HG02678 (cell line): Measurements from ENCODE around the gene FOCAD.
"Not testable (repeated sequence)": the region's sequence is repeated elsewhere in the genome, so short reads cannot be mapped to it uniquely, and the experiment has no call there.

Experiments used
- ATAC-seq: cut with Tn5 transposase; IDR thresholded peaks from one replicate; pipeline ENCODE4 v1.9.1; 2021; ENCODE audit warnings: mild to moderate bottlenecking, moderate library complexity; ENCODE audit not compliant: unreplicated experiment

The FOCAD gene

DNA sequence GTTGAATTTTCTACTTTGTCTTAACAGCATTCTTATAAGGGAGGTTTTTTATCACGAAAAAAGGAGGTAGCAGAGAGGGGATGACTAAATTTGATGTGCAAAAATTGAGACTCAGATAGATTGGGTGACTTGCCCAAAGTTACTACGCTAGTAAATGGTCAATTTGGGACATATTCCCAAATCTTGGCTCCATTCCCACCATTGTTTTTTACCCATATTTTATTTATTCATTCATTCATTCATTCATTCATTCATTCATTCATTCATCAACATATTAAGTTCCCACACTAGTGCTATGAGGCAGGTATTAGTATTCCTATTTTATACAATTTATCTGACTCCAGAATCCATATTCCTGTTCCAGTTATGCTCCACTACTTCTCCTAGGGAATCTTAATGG lies 261.8 kb downstream of the FOCAD start:
- no peak for ATAC-seq

DNA sequence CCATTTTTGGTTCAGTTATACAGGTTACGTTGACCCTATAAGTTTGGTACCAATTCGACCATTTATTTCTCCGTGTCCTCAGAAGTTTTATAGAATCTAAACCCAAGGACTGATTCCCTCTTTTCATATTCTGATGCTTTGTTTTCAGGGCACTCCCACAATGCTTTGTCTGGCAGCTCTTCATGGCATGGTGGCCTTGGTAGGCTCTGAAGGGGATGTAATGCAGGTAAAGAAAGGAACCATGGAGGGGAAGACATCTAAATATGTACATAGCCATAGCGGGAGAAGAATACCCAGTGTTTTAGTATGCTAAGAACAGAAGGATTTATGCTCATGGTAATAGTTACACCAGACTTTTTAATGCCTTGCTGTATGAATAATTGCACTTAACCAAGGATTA lies 264.6 kb downstream of the FOCAD start:
- ATAC-seq, result no peak

DNA sequence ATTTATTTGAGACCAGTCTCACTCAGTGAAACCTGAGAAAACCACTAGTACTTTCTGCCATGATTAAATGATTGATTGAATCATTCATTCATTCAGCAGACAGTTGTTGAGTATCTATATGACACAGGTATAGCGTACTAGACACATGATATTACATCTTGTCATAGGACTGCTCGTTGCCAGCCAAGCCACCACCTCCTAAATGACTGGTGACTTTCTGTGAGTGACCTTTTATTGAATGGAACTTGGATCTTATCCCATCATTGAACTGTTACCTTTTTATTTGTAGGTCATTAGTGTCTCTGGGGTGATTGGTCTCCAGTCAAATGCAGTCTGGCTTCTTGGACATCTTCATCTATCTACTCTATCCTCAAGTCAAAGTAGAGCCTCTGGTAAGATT lies 266.6 kb downstream of the FOCAD start:
- no peak for ATAC-seq

DNA sequence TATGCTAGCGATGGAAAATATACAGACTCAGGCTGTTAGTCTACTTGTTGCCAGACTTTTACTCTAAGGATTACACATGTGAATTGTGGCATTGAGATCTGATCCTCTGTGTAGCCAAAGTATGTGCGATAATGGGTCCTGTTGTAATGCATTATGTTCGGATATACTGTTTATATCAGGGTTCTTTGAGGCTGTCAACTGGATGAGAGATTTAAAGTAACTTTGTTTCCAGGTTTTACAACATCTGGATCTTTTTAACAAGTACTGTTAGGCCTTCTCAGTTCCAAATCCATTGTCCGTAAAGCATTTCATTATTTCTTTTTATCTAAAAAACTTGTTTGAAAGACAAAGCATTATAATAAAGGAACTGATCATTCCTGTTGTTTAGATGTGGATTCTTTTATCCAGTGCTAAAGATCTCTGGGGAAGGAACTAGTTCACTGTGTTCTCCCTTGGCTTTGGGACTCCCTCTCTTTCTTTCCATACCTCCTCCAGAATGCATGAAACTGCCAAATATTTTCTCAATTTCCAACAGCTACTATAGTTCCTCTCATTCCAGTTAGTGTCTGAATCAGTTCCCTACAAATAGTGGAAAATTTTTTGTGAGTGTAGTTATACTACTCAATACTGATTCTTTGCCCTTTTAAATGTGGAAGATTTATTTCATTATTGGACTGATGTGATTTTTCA lies 278.6 kb downstream of the FOCAD start:
- ATAC-seq, result no peak

DNA sequence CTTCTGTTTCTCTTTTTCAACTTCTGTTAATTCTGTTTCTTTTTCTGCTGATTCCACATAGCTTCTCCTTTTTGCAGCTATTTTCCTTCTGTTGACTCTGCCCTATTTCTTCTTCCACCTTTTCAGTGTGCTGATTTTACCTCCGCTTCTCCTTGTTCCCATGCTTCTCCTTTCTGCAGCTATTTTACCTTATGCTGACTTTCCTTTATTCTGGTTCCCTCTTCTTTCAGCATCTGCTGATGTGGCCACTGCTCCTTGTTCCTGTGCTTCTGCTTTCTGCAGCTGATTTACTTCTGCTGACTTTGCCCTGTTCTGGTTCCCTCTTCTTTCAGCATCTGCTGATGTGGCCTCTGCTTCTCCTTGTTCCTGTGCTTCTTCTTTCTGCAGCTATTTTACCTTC lies 288.6 kb downstream of the FOCAD start:
- no peak for ATAC-seq

DNA sequence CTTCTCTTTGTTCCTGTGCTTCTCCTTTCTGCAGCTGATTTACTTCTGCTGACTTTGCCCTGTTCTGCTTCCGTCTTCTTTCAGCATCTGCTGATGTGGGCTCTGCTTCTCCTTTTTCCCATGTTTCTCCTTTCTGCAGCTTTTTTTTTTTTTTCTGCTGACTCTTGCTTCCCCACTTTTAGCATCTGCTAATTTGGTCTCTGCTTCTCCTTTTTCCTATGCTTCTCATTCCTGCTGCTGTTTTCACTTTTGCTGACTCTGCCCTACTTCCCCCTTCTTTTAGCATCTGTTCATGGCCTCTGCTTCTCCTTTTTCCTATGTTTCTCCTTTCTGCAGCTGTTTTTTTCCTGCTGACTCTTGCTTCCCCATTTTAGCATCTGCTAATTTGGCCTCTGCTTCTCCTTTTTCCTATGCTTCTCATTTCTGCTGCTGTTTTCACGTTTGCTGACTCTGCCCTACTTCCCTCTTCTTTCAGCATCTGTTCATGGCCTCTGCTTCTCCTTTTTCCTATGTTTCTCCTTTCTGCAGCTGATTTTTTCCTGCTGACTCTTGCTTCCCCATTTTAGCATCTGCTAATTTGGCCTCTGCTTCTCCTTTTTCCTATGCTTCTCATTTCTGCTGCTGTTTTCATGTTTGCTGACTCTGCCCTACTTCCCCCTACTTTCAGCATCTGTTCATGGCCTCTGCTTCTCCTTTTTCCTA lies 289.3 kb downstream of the FOCAD start:
- ATAC-seq, result not testable (repeated sequence)

DNA sequence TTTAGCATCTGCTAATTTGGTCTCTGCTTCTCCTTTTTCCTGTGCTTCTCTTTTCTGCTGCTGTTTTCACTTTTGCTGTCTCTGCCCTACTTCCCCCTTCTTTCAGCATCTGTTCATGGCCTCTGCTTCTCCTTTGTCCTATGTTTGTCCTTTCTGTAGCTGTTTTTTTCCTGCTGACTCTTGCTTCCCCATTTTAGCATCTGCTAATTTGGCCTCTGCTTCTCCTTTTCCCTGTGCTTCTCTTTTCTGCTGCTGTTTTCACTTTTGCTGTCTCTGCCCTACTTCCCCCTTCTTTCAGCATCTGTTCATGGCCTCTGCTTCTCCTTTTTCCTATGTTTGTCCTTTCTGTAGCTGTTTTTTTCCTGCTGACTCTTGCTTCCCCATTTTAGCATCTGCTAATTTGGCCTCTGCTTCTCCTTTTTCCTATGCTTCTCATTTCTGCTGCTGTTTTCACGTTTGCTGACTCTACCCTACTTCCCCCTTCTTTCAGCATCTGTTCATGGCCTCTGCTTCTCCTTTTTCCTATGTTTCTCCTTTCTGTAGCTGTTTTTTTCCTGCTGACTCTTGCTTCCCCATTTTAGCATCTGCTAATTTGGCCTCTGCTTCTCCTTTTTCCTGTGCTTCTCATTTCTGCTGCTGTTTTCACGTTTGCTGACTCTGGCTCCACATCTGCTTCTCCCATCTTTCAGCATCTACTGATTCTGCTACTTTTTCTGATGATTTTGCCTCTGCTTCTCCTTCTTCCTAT lies 290.3 kb downstream of the FOCAD start:
- not testable (repeated sequence) for ATAC-seq

DNA sequence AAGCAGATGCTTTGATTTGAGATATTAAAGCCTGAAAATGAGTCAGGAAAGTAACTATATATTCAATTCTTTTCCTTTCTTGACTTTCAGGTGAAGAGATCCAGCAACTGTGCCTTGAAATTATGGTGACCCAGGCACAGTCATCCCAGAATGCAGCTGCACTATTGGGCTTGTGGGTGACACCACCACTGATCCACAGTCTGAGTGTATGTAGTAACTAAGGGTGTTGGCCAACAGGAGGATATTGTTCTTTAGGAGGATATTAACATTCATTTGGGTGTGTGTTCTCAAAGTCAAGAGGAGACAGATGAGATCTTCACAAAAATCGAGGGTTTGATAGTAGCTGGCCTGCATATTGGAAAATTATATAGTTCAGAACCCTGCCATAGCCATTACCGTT lies 294.2 kb downstream of the FOCAD start:
- ATAC-seq, result no peak

DNA sequence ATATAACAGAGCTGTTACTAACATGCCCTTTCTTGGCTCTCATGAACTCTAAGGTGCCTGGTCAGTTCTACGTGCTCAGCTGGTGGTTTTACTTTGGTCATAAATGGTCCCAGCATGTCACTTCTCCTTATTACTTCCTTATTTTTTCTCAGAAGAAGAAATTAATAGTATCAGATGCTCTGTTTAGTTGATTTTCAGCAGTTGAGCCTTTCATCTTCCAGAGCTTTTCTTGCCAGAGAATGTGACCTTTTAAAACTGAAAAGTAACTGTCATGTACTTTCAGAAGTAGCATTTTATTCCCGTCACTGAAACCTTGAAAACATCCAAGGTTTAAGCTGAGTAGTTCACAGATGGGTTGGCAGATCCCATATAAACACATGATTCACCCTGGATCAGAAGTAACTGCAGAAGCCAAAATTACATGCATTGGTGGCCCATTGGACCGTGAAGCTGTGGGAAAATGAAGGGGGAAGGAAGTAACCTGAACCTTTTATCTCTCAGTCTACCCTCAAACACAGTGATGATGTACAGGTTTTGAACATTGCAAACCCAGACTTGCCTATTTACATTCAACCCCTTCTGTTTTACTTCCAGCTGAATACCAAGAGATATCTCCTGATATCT lies 296.9 kb downstream of the FOCAD start:
- ATAC-seq, result peak; percentile 65

DNA sequence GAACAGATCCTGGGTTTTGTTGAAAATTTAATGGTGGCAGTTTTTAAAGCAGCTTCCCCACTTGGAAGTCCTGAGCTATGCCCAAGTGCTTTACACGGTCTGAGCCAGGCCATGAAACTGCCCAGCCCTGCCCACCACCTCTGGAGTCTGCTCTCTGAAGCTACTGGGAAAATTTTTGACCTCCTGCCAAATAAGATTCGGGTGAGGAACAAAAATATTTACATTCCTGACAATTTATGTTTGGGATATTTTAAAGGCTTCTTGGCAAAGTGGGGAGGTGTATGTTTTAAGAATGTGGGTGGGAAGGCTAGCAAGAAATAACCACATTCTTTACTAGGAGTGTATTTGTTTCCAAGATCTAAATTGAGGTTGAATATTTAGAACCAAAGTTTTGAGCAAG lies 297.4 kb downstream of the FOCAD start:
- ATAC-seq, result no peak

DNA sequence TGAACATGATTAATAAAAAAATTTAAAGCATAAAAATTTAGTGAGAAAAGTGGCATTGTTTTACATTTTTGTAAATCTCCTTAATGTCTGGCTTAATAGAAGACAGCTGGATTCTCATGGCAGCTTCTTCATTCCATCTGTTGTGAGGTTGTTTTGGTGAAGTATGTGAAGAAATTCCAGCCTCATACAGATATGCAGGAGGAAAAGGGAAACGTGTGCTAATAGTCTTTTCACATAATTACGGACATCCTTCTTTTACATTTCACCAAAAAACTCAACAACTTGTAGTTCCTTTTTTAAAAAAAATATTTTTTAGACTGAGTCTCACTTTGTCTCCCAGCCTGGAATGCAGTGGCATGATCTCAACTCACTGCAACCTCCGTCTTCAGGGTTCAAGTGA lies 300.4 kb downstream of the FOCAD start:
- no peak for ATAC-seq

DNA sequence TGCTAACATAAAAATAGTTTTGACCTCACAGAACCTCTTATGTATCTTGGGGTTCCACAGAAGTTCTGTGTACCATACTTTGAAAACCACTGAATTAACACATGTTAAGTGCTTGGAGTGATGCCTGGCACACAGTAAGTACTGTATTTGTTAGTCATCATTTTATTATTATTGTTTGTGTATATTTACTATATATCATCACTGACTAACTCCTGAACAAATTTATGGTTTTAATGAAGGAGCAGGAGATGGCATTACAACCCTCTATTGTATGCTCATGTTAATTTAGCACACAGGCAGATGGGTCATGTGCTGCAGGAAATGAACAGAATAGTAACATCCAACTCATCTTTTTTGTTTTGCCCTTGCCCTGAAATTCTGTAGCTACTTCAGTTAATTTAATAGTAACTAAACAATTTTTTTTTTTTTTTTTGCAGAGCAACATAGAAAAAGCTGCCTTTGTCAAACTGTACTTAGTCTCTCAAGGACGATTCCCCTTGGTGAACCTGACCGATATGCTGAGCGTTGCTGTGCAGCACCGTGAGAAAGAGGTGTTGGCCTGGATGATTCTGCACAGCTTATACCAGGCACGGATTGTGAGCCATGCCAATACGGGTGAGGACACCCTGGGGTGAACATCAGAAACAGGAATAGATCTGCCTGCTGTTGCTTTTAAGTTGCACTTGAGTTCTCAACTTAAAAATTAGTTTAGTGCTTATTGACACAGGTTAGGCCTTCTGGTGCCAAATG lies 302.0 kb downstream of the FOCAD start:
- ATAC-seq, result no peak

DNA sequence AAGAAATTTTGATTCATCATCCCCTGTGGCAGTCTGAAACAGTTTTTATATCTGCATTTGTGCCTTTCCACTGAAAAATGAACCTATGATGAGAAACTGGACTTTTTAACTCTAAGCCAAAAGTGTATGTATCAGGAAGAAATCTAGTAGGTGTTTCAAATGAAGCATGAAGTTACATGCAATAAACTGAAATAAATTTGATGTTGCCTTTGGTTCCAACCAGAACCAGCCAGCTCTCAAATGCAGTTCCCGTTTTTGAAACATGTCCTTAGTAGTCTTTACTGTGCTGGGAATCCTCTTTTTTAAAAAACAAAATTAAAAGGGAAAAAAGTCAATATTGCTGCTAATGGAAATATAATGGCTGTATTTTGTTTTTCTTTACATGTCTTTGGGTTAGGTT lies 303.5 kb downstream of the FOCAD start:
- no peak for ATAC-seq

DNA sequence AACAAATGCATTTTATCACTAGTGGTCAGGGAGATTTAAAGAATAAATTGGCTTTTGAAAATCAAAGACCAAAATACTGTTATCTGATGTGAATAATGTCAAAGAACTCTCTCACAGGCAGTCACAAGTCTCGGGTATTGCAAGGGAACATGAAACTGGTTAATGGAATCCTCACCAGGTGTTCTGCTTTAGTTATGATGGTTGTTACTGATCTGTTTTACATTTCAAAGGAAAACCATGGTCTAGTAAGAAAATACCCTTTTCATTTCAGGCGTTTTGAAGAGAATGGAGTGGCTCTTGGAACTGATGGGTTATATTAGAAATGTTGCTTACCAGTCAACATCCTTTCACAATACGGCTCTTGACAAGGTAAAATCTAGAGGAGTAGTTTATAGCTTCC lies 304.0 kb downstream of the FOCAD start:
- ATAC-seq, result no peak

DNA sequence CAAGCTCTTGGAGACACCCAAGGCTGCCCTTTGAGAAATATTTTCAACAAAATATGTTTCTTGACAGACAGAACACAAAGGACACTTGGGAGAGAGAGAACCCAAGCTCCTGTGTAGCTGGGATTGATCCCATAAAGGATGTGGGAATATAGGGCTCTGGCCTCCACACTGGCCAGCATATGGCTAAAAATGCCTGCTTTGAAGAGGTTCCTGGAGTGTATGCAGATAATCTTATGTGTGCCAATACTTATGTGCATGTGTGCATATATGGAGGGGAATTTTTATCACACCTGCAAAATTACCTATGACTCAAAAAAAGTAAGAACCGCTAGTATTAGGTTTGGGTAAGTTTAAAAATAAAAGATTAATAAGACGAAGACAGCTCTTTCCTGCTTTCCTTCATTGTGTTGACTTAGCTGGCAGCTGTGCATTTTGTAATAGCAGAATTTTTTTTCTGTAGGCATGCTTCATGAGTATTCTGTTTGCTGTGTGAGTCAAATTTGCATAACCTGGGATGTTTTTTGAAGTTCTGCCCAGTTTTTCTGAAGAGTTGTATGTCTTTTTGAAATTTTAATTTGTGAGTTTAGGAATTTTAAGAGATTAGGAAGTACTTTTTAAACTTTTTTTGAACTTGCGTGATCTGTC lies 304.7 kb downstream of the FOCAD start:
- ATAC-seq, result no peak

DNA sequence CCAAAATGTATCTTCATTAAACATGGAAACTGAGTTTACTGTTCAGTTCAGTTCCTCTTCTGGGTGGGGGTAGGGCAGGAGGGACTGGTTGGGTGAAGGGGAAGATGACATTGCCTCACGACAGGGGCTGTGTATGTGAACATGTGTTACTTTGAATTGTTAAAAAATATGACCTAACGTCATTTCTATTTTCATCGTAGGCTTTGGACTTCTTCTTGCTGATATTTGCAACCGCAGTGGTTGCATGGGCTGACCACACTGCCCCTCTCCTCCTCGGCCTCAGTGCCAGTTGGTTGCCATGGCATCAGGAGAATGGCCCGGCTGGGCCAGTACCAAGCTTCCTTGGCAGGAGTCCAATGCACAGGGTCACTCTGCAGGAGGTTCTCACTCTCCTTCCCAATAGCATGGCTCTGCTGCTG lies 305.9 kb downstream of the FOCAD start:
- no peak for ATAC-seq

DNA sequence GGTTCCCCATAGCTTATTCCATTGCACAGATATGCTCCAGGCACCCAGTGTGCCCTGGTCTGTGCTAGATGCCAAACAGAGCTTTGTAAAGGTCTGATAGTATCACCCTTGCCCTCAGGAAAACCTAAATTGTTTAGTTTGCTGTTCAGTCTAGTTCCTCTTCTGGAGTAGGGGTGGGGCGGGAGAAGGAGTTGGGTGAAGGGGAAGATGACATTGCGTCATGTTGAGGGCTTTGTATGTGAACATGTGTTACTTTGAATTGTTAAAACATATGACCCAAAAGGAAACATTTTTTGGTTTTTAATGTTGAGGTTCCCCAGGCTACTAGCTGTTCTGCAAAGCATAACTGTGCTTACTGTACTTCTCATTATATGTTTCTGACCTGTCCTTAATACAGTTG lies 306.8 kb downstream of the FOCAD start:
- ATAC-seq, result no peak

DNA sequence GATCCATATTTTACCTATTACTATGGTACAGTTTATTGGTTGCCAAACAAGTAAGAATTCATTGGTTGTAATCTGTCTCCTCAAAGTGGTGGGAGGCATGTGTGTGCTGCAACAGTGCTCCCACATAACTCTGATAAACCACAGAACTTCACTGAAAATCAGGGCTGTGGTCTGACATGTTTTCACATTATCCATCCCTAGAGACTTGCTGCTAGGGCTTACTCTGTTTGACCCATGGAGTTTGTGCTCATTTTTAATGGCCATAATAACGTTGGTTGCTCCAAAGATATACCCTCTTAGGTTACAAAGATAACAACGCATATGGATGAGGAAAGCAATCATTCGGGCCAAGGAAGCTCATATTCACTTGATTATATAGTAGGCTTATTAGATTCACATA lies 310.4 kb downstream of the FOCAD start:
- ATAC-seq, result no peak

DNA sequence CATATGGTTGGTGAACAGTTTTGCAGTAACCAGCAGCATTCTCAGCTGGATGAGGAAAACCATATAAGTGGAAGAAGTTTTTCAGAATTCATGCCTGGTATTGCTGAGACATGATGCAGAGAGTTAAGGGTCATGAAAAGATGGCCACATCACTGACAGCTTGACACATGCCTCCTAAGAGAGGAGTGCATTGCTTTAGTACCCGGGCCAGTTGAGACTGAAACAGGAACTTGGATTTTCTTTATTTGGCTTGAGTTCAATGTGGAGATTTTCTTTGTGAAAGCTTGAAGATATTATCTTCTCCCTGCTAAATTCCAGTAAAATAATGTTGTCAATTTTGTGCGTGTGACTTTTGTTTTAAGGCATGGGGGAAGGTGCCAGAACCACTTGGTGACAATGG lies 311.6 kb downstream of the FOCAD start:
- no peak for ATAC-seq

DNA sequence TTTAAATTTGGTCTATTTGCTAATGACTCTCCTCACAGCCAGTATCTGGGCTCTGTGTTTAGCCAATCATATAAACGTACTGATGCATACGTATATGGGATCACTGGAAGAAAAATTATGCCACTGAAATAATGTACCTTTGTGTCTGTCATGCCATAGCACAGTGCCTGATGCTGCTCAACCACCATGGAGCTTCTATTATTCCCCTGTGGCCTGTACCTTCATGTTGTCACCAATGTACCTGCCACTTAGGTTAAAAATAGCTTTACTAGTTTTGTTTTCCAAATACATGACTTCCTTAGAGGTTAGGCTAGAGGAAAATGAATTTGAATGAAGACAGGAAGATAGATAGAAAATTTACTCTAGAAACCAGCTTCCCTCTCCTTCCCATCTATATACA lies 312.8 kb downstream of the FOCAD start:
- no peak for ATAC-seq
